ENCODE results near the gene PLEKHH1.
"Not testable (repeated sequence)": the region's sequence is repeated elsewhere in the genome, so short reads cannot be mapped to it uniquely, and the experiment has no call there.

Gene PLEKHH1

GRCh38 chr14:67533754-67534085, 630 bp downstream of the PLEKHH1 start:
- DNase-seq (ENCODE audit: low spot score), result no peak

- peak; percentile 77 for DNase-seq (ENCODE audit: low spot score)
Observed at GRCh38 chr14:67536087-67536486, 3.0 kb downstream of the PLEKHH1 start.

- no peak for DNase-seq (ENCODE audit: low spot score)
Observed at GRCh38 chr14:67537736-67538135, 4.6 kb downstream of the PLEKHH1 start.

- DNase-seq (ENCODE audit: low spot score), result no peak
Observed at GRCh38 chr14:67538501-67538900, 5.4 kb downstream of the PLEKHH1 start.

- peak; percentile 99 for DNase-seq (ENCODE audit: low spot score)
Observed at GRCh38 chr14:67539116-67539515, 6.0 kb downstream of the PLEKHH1 start.

GRCh38 chr14:67541448-67542387, 8.6 kb downstream of the PLEKHH1 start:
- DNase-seq (ENCODE audit: low spot score), result no peak

- DNase-seq (ENCODE audit: low spot score), result not testable (repeated sequence)
Observed at GRCh38 chr14:67542620-67543019, 9.5 kb downstream of the PLEKHH1 start.

GRCh38 chr14:67544590-67544989, 11.5 kb downstream of the PLEKHH1 start:
- DNase-seq (ENCODE audit: low spot score), result no peak

GRCh38 chr14:67547224-67547780, 14.2 kb downstream of the PLEKHH1 start:
- DNase-seq (ENCODE audit: low spot score), result no peak

- DNase-seq (ENCODE audit: low spot score), result no peak
Observed at GRCh38 chr14:67549734-67550133, 16.6 kb downstream of the PLEKHH1 start.

- DNase-seq (ENCODE audit: low spot score), result no peak
Observed at GRCh38 chr14:67551123-67551522, 18.0 kb downstream of the PLEKHH1 start.

- DNase-seq (ENCODE audit: low spot score), result no peak
Observed at GRCh38 chr14:67551940-67552339, 18.9 kb downstream of the PLEKHH1 start.

- no peak for DNase-seq (ENCODE audit: low spot score)
Observed at GRCh38 chr14:67553547-67553946, 20.5 kb downstream of the PLEKHH1 start.

GRCh38 chr14:67554341-67554740, 21.3 kb downstream of the PLEKHH1 start:
- no peak for DNase-seq (ENCODE audit: low spot score)

GRCh38 chr14:67555518-67556090, 22.5 kb downstream of the PLEKHH1 start:
- DNase-seq (ENCODE audit: low spot score), result no peak

GRCh38 chr14:67556671-67557070, 23.6 kb downstream of the PLEKHH1 start:
- no peak for DNase-seq (ENCODE audit: low spot score)

GRCh38 chr14:67557118-67557517, 24.0 kb downstream of the PLEKHH1 start:
- no peak for DNase-seq (ENCODE audit: low spot score)

GRCh38 chr14:67557656-67558055, 24.6 kb downstream of the PLEKHH1 start:
- DNase-seq (ENCODE audit: low spot score), result no peak

GRCh38 chr14:67559639-67560038, 26.5 kb downstream of the PLEKHH1 start:
- DNase-seq (ENCODE audit: low spot score), result no peak

GRCh38 chr14:67562025-67562775, 29.1 kb downstream of the PLEKHH1 start:
- no peak for DNase-seq (ENCODE audit: low spot score)

- no peak for DNase-seq (ENCODE audit: low spot score)
Observed at GRCh38 chr14:67562776-67563150, 29.7 kb downstream of the PLEKHH1 start.

- DNase-seq (ENCODE audit: low spot score), result no peak
Observed at GRCh38 chr14:67564236-67564635, 31.1 kb downstream of the PLEKHH1 start.

- peak; percentile 57 for DNase-seq (ENCODE audit: low spot score)
Observed at GRCh38 chr14:67566908-67567307, 33.8 kb downstream of the PLEKHH1 start.

All from globus pallidus (tissue), 1 donor.